Skeletal muscle cell (primary cell): Measurements from ENCODE around the gene PLA2G6.

Experiments used
- DNase-seq: peaks from one replicate; pipeline ENCODE4 v3.0.0-alpha.2; 2010; ENCODE audit warnings: low read depth
- H3K4me3 ChIP-seq: 2 replicates; pipeline ENCODE4 v1.5.1; 2011; ENCODE audit warnings: low read depth, mild to moderate bottlenecking, control low read depth, low read length, moderate library complexity

The PLA2G6 gene

DNA sequence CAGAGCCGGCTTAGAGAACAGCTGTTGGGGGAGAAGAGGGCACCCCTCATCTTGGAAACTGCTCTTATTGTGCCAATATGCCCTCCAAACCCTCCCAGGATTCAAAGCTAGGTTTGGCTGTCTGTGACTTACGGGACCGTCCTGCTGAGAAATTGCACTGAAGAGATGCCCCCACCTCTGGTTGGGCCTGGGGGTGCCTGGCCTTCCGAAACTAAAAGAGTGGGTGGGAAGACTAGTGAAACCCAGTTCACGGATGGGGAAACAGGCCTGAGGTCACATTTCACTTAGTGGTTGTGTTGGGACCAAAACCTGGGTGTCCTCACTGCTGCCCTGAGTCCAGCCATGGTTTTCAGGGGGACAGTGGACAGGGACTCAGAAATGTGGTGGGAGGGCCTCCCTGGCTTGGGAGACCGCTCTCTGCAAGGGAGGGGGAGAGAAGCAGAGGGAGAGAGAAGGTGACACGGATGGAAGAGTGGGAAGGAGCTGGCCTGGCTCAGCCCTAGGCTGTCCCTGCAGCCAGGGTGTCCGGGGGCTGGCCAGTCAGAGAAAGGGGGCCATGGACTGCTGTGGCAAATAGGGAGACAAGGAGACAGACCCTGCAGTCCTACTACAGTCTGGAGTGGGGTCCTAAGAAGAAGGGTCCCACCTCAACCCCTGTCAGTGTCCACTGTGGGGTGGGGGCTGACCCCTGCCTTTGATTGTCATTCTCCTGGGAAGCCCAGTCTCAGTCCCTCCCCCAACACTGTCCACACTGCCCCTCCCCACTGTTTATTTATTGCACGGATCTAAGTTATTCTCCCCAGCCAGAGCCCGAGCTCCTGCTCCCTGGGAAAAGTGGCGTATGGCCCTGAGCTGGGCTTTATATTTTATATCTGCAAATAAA lies 33.8 kb upstream of the PLA2G6 start:
- H3K4me3 ChIP-seq: no peak overlapping the region
- no peak for DNase-seq

DNA sequence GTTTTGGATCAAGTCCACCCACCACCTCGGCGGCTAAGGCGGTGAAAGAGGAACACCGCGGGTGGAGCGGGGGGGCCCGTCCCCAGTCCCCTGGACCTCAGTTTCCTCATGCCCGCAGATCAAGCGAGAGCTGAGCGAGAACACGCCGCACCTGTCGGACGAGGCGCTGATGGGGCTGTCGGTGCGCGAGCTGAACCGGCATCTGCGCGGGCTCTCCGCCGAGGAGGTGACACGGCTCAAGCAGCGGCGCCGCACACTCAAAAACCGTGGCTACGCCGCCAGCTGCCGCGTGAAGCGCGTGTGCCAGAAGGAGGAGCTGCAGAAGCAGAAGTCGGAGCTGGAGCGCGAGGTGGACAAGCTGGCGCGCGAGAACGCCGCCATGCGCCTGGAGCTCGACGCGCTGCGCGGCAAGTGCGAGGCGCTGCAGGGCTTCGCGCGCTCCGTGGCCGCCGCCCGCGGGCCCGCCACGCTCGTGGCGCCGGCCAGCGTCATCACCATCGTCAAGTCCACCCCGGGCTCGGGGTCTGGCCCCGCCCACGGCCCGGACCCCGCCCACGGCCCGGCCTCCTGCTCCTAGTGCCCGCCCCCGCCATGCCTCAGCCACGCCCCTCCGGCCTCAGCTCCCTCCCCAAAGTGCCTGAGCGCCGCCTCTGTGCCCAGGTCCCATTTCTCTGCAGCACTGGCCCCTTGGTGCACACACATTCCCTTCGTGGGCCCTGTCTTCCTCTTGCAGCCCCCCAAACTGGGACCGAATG lies 32.8 kb upstream of the PLA2G6 start:
- peak overlapping the region; percentile 9 for H3K4me3 ChIP-seq
- DNase-seq: no peak

DNA sequence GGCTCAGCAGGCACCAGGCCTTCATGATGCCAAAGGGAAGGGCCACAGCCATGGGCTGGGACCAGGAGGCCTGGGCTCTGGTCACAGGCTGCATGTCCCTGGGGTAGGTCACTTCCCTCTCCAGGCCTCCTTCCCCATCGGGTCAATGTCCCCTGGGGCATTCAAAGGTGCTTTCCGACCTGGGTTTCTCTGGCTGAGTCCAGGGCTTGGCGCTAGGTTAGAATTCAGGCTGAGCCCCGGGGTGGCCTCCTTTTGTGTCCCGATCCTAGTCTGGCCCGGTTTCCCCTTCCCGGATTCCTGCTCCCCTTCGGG lies 32.3 kb upstream of the PLA2G6 start:
- no peak for DNase-seq

DNA sequence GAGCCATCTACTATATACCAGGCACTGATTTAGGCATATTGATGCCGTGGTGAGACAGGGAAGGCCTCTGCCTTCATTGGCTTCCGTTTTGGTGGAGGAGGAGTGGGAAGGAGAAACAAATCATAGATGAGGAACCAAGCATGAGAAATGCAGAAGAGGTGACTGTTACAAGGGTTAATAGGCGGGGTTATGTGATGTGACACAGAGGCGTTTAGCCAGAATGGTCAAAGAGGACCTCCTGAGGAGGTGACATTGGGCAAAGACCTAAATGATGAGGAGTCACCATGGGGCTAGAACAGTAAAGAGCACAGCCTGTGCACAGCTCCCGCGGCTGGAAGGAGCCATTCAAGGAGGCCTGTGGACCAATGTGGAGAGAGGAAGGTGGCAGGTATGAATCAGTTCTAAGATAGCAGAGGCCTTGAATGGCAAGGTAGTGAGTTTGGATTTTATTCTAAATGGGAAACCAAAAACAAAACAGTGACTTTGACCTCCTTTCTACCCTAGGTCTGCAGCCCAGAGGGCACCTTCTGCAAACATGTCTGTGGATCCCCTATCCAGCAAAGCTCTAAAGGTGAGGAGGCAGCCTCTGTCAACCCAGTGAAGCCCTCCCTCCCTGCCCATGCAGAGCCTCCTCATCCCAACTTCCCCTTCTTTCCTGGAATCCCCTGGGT lies 31.8 kb upstream of the PLA2G6 start:
- DNase-seq: no peak
- no peak overlapping the region for H3K4me3 ChIP-seq

More for the DNA sequence above, 32.3 kb upstream of the PLA2G6 start:
- no peak overlapping the region for H3K4me3 ChIP-seq

DNA sequence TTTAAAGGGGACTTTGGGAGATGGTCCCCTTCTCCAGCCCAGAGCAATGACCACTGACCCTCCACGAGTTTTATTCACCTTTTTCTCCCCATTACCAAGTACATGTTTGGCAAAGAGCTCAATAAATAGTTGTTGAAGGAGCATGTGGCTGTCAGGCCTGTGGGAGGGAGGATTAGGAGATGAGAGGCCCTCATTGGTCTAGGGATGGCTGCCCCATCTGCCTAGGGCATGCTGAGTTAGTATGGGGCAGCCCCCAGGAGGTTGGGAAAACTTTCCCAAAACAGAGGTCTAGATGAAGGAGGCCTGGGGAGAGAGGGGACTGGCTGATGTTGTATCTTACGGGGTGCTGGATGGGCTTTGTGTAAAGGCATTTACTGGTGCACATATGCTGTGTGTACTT lies 30.8 kb upstream of the PLA2G6 start:
- no peak overlapping the region for H3K4me3 ChIP-seq

DNA sequence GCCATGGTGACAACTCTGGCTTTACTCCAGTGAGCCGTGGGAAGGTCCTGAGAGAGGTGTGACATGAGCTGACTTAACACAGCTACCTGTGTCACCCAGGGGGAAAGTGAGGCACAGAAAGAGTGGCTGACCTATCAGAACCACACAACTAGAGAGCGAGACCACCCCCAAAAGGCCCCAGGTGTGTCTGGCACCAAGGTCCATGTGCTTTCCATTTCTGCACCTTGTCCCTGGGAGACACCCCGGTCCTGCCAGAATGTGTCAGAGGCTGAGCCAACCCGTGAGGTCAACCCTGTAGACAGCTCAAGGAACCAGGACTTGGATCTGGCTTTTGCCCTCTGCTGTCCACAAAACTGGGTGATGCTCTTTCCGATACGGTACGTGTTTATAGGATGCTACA lies 29.9 kb upstream of the PLA2G6 start:
- no peak overlapping the region for H3K4me3 ChIP-seq
- no peak for DNase-seq

More for the DNA sequence above, 30.8 kb upstream of the PLA2G6 start:
- DNase-seq: no peak

DNA sequence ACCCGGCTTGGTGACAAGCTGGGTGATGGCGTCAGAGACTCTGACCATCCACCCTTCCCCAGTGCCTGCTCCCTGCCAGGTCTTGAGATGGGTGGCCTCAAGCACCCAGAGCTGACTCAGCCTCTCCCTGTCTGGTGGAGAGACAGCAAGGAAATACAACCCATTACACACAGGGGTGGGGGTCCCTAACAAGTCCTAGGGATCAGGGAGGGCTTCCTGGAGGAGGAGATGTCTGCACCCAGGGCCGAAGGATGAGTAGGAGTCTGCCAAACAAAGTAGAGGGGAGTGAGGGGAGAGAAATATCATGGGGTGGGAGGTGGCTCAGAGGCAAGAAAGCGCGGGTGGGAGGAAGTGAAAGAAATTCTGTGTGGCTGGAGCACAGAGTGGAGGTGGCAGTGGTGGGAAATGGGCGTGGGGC lies 26.9 kb upstream of the PLA2G6 start:
- H3K4me3 ChIP-seq: no peak overlapping the region
- no peak for DNase-seq

DNA sequence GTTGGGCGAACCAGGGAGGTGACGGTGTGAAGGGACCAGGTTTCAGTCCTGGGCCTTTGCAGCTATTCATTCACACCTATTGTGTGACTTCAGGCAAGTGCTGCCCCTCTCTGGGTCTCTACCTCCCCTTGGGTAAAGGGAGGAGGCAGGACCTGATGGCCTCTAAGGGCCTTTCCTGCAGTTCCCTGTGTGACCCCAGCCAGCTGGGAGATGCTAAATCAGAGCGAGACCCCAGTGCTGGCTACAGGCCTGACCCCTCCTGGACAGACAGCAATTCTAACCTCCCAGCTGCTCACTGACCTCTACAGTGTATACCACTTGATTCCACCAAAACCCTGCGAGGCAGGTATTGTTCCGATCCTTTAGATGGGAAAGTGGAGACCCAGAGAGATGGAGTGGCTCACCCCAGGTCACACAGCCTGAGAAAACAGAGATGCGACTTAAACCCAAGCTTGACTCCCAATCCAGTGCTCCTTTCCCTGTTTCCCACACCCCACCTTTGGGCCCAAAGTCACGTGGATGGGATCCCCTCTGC lies 26.3 kb upstream of the PLA2G6 start:
- H3K4me3 ChIP-seq: no peak overlapping the region
- DNase-seq: no peak

DNA sequence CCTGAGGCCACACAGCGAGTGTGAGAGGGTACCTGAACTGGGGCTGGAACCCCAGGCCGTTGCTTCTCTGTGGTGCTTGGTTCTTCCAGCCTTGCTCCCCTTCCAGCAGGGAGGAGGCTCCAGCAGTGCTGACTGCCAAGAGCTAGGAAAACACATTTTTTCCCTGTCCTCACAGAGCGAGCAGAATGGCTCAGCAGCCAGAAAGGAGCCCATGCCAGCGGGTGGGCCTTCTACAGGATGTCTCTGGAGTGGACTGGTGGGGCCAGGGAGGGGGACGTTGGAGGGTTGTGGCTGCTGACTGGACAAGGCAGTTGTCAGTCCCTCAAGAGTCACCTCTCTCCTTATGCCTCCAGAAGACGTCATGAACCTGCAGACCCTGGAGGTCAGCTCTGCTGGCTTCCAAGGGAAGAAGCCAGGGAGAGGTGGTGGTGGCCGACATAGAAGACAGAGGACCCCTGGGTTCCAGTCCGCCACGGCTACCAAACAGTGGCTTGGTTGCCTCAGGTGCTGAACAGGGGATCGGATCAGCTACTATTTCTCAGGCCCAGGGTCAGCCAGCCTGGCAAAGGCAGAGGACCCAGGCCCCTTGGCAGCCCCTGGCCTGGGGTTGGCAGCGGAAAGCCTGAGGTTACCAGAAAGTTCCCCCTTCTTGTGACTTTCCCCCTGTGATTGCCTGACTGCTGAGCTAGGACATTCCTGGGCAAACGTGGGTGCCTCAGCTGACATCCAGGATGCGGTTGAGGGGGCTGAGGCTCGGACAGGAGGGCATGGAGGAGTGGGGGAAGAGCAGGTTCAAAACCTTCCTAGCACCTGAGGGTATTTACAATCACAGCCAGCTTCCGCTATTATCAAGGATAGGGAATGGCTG lies 23.9 kb upstream of the PLA2G6 start:
- DNase-seq: peak; percentile 65
- H3K4me3 ChIP-seq: no peak overlapping the region

DNA sequence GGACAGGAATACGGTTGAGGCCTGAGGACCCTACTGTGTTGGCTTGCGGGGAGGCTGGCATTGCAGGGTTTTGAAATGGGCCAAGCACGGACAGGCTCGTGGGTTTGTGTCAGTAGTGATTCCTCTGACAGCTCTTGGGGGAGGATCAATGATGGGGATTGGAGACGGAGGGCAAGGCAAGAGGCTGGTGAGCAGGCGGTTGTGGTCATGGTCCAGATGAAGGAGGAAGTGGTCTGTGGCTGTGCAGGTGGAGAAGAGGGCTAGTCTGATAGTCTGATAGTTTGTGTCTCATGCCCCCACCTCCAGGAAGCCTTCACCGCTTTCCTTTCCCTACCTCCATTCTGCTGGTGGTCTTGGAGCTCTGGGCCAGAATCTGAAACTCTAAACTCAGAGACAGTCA lies 23.2 kb upstream of the PLA2G6 start:
- no peak overlapping the region for H3K4me3 ChIP-seq
- no peak for DNase-seq

DNA sequence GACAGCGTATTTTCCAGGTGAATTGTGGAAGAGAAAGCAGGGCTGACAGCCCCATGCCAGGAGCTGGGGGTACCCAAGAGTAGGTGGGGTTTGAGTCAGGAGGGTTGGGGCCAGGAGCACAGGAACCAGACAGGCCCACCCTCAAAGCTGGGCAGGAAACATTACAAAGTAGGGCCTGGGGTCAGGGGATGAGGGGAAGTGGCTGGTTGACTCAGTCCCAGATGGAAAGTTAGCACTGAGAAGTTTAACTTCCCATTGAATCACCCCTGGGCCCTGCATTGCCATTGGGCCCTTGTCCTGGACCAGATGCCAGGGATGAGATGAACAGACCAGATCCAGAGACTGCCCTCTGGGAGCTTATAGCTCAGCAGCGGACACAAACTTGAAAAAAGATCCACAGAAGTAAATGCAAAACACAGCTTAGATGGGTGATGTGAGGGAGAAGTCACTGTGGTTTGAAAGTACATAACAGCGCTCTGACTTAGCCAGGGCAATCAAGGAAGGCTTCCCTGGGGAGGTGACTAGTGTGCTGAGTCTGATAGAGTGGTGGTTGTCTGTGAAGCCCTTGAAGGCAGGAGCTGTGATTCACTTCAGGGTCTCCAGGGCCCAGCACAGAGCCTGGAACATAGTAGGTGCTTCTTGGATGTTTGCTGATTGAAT lies 22.4 kb upstream of the PLA2G6 start:
- DNase-seq: peak; percentile 47
- H3K4me3 ChIP-seq: peak overlapping the region; percentile 67

DNA sequence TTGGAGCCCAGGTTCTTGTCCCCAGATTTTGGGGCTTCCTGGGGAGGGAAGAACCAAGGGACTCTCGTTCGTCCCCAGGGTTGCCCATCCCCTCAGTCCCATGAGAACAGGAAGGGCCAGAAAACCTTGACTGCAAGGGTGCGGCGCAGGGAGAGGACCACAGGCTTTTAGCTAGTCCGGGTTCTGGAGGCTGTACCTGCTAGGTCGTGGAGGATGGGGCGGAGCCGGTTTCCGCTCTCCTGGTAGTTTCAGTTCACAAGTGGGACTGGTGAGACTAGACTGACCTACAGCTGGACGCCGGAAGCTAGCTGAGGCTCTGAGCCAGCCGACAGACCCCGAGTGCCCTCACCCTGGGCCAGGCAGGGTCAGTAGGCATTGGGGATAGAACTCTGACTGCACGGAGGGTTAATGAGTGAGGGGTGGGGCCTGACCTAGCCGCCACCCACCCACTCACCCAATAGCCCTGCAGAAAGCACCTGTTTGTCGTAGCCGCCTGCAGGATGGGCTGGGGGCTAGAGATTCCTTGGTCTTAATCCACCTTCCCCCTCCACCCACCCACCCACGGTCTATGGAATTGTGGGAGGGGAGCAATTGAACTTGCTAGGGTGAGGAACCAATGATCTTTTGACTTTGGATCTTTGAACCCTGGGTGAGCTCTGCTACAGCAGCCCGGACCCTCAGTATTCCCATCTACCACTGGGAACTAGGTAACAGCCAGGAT lies 21.6 kb upstream of the PLA2G6 start:
- no peak for DNase-seq
- H3K4me3 ChIP-seq: peak overlapping the region; percentile 67

DNA sequence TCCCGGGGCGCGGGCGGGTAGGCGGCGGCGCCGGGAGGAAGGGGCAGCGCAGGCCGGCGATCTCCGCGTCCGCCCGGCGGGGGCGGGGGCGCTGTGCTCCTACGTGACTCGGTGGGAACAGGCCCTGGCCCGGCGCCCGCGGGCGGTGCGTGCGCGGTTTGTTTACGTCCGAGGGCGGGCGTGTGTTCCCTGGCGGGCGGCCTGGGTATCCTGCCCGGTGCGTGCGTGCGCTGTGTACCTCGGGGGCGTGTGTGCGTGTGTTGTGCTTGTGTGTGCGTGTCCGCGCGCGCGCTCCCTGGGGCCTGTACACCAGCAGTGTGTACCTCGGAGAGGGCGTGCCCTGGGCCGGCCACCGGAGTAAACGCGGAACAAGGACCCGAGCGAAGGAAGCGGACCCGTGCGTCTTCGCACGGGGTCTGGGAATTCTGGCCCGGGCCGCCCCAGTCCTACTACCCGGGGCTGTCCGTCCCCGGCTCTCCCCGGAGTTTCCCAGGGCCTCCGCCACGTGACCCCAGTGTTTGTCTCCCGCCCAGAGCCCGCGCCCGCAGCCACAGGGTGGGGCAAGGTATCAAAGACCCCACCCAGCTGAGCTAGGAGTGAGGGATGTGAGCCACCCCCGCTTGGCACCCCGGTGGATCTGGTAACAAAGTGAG lies 20.9 kb upstream of the PLA2G6 start:
- H3K4me3 ChIP-seq: peak overlapping the region; percentile 67
- DNase-seq: peak; percentile 93

DNA sequence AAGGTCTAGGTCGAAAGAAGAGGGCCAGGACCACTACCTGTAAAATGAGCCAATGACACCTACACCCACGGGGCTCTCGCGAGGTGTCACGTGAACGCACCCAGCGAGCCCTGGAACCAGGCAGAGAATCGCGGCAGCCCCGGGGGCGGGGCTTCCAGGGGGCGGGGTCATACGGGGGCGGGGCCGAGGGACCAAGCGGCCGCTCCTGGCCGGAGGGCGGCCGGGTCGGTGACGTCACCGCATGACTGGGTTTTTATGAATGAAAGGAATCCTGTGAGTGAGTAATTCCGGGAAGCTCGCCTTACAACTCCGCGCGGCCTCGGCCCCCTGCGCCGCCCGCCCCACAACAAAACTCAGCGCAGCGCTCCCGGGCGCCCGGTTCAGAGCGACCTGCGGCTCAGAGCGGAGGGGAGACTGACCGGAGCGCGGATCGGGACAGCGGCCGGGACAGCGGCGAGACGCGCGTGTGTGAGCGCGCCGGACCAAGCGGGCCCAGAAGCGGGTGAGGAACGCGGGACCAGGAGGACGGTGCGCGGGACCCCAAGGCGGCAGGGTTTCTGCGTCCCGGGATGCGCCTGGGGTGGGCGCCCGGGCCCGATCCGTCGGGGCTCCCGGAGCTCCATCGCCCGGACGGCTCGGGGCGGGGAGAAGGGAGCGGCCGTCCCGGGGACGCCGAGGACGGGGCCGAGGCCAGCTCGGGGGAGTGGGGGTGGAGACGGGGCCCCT lies 20.2 kb upstream of the PLA2G6 start, which contains the start of gene MAFF:
MAFF (plus strand) TSS at position 284 of the 726 bp plus-strand sequence. CDS start 11,860 bp downstream, outside the sequence.
- DNase-seq: peak; percentile 88
- H3K4me3 ChIP-seq: peak within 1 kb of the TSS; percentile 67

DNA sequence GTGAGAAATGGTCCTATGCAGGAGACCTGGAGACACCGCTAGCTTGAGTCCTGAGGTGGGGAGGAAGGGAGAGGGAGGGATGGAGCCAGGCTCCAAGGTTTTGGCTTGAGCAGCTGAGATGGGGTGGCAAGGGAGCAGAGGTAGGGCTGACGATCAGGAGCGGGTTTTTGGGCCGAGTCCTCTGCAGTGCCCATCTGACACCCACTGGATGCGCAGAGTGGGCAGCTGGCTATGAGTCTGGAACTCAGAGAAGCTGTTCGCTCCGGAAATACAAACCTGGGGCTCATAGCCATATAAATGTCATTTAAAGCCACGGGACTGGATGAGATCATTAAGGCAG lies 19.7 kb upstream of the PLA2G6 start:
- DNase-seq: no peak
- H3K4me3 ChIP-seq: peak overlapping the region; percentile 42

DNA sequence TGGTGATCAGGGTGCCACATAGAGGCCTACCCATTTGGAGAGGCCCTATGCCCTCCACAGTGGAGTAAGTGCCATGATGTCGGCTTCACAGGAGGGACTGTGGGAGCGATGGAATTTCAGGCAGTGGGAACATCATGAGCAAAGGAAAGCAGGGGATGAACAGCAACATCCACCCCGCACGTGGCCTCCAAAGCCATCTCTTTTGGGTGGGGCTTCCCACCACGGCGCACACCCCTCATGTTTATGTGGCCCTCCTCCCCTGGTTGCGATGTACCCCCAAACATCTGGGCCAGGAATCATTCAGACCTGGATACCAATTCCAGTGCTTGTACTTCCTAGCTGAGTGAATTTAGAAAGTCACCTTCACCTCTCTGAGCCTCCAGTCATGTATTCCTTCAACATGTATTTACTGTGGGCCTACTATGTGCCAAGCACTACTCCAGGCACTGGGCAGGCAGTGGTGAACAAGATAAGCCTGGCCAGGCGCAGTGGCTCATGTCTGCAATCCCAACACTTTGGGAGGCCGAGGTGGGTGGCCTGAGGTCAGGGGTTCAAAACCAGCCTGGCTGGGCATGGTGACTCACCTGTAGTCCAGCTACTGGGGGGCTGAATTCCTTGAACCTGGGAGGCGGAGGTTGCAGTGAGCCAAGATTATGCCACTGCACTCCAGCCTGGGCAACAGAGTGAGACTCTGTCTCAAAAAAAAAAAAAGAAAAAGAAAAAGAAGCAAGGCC lies 18.4 kb upstream of the PLA2G6 start:
- no peak overlapping the region for H3K4me3 ChIP-seq
- DNase-seq: no peak
